AG04450 (cell line): Measurements from ENCODE around the gene TRPM3. TPM values are rescaled to one million over a fixed set of nuclear protein-coding genes. Genes with fewer than 3 reads are reported as not detected.

Source experiments
- CTCF ChIA-PET: fragments of 300-600, 350-600 bp; formaldehyde crosslinking; extraction: SDS; loops from one replicate; lab custom pipeline; 2022; ENCODE audit warnings: antibody characterized with exemption, inconsistent platforms; lab: Charles Lee
- POLR2A ChIA-PET: fragments of 350-600 bp; formaldehyde crosslinking; extraction: SDS; loops from one replicate; lab custom pipeline; 2021; ENCODE audit warnings: antibody characterized with exemption, inconsistent platforms; lab: Yijun Ruan, JAX
- DNase-seq: peaks from one replicate; pipeline ENCODE4 v3.0.0-alpha.2; 2011; ENCODE audit warnings: low read depth, low spot score
- H3K27ac ChIP-seq: one replicate; pipeline ENCODE4 v1.5.1; 2012; ENCODE audit warnings: low read depth, low read length, control low read depth
- H3K27me3 ChIP-seq: one replicate; pipeline ENCODE4 v1.6.0; 2012; ENCODE audit warnings: low read length; ENCODE audit not compliant: control insufficient read depth, insufficient read depth
- H3K4me3 ChIP-seq: 2 replicates; pipeline ENCODE4 v1.5.1; 2011; ENCODE audit warnings: mild to moderate bottlenecking, low read depth, low read length, control low read depth
- H3K9me3 ChIP-seq: 2 replicates; pipeline ENCODE4 v1.5.1; 2012; ENCODE audit warnings: low read length; ENCODE audit not compliant: control insufficient read depth, insufficient read depth
- polyA plus RNA-seq: library from polyadenylated mRNA; depleted of rRNA; stranded (reverse); fragments of >200 nt; gene quantifications from 2 replicates; pipeline ENCODE4 v1.2.3, GENCODE V29; 2011
- TF ChIP-seq, protein P1 (sequence below): IDR thresholded peaks from 2 replicates; pipeline ENCODE4 v1.5.1; 2011; ENCODE audit warnings: low read depth, low read length, control low read depth, inconsistent platforms

The TRPM3 gene
- polyA plus RNA-seq, 1 experiment, result 0.01 TPM

DNA sequence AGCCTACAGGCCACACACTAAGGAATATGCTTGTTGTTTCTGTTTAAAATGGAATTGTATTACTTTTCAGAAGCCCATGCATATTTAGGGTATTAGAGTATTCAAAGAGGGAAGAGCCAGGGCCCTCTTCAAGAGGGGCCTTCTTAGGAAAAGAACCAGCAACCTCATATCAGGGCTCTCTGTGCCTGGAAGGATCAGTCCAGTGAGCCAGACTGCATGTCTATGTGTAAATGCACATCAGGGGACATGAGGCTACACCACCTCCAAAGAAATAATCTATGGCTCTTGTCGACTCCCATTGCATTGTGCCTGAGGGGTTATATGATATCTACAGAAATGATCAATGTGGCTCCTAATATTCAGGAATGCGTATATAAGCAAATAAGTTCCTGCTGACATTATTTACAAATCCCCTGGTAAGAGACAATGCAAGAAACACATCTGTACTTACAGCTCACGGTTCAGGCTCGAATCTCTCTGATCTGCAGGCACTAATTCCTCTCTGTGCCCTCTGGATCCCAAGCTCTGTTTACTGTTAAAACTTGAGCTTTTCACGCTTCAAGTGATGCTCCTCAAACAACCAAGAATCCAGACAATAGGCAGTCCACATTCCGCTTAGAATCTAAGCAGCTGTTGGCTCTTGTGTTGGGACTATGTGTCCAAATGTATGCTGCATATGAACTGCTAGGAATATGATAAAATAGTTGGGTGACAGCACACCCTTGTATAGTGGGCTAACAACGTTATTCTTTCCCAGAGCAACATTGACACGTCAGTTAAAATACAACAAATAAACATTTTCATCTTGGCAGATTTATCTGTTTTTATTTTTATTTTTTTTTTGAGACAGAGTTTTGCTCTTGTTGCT, 556.7 kb downstream of the TRPM3 start:
- Histone ChIP-seq H3K27me3 (no peaks in the 10 kb centered on the region), H3K9me3 (no peaks in the 10 kb centered on the region), H3K27ac (no peak overlapping the region), H3K4me3 (no peak overlapping the region)
- ChIA-PET POLR2A (interaction anchor here (0.6 kb wide), 1 partner anchor 25 kb away, joined by 9 read pairs; no protein-coding TSS in a partner anchor), CTCF (interaction anchor here (2.2 kb wide), 1 partner anchor 224 kb away, joined by 6 read pairs; no protein-coding TSS in a partner anchor)
- TF ChIP-seq, protein P1, sequence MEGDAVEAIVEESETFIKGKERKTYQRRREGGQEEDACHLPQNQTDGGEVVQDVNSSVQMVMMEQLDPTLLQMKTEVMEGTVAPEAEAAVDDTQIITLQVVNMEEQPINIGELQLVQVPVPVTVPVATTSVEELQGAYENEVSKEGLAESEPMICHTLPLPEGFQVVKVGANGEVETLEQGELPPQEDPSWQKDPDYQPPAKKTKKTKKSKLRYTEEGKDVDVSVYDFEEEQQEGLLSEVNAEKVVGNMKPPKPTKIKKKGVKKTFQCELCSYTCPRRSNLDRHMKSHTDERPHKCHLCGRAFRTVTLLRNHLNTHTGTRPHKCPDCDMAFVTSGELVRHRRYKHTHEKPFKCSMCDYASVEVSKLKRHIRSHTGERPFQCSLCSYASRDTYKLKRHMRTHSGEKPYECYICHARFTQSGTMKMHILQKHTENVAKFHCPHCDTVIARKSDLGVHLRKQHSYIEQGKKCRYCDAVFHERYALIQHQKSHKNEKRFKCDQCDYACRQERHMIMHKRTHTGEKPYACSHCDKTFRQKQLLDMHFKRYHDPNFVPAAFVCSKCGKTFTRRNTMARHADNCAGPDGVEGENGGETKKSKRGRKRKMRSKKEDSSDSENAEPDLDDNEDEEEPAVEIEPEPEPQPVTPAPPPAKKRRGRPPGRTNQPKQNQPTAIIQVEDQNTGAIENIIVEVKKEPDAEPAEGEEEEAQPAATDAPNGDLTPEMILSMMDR, result no peak
- DNase-seq, result no peak

DNA sequence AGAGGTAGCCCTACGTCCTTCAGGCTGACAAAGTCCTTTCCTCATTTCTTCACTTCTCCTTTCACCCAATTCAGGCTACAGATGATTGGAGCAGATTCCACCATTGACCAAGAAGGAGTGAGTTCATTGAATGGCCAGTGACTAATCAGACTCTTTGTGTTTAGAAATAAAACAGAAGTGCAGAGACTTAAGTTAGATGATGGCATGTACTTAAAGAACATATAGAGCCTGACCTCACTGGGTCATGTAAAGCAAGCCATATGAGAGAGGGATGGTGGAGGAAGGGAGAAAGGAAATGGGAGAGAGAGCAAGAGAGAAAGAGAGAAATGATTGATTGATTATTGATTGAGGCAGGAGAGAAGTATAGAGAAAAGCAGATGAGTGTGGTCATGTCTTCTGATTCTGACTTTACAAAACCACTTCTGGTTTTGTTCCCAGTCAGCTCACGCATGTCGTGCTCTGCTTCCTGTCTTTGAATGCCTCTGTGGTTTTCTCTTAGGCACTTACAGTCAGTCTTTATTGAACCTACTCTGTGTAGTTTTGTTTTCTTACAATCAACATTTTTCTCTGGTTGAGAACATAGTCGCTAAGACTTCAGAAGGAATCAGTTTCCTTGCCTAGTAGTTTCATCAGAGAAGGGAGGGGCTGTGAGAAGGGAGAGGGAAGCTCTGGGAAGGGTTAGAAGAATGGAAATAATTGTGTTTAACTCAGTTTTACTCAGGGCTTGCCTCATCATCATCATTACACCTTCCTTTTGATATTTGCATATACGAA, 557.8 kb downstream of the TRPM3 start:
- CTCF ChIA-PET, result interaction anchor here (1.1 kb wide), 1 partner anchor 39 kb away, joined by 3 read pairs; no protein-coding TSS in a partner anchor
- Histone ChIP-seq H3K9me3 (no peaks in the 10 kb centered on the region), H3K4me3 (no peak overlapping the region), H3K27me3 (no peaks in the 10 kb centered on the region), H3K27ac (peak overlapping the region; percentile 55)
- POLR2A ChIA-PET, result interaction anchor here (1.0 kb wide), 1 partner anchor 145 kb away, joined by 3 read pairs; no protein-coding TSS in a partner anchor
- no peak for DNase-seq
- TF ChIP-seq, protein P1, result no peak

DNA sequence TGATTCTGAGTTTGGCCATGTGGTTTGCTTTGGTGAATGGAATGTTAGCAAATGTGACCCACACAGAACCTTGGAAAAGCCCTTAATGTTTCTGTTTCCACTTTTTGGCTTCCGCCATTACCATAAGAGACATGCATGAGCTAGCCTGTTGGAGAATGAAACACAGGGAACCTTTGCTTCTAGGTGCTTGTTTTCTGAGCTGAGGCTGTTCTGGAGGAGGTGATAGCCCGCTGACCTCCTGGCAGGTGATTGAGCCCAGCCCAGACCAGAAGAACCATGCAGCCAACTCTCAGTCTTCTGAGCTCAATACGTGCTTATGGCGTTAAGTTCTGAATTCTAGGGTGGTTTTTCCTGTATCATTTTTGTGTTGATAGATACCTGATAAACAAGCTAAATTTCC, 558.4 kb downstream of the TRPM3 start:
- Histone ChIP-seq H3K27ac (no peak overlapping the region), H3K27me3 (no peaks in the 10 kb centered on the region), H3K4me3 (no peak overlapping the region), H3K9me3 (no peaks in the 10 kb centered on the region)
- ChIA-PET CTCF (interaction anchor here (0.5 to 1.1 kb wide), 2 partner anchors 40 to 307 kb away, joined by 3 read pairs; no protein-coding TSS in a partner anchor), POLR2A (interaction anchor here (1.0 kb wide), 1 partner anchor 144 kb away, joined by 3 read pairs; no protein-coding TSS in a partner anchor)
- TF ChIP-seq, protein P1, result no peak
- DNase-seq, result no peak

DNA sequence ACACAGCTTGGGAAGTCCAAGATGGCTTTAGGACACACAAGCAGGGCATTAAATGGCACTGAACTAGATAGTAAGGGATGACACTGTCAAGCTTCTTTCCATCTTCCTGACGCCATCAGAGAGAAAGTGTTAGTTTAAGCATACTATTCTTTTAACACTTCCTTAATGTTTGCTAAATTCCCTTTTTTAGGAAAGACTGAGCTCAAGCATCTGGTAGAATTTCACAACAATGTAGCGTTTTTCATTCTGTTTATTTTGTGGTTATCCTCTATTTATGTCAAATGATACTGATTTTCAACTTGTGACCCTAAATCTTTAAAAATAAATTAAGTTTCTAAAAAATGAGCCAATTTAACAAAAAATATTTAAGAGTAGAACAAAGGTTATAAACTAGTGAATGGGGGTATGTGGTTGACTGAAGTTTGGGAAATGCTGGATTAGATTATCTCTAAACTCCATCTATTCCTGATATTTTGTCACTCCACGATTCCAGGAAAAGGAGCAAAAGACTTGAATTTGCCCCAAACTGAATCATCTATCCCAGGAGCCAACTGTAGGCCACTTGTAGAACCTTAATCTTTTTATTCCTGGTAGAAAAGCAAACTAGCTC, 559.5 kb downstream of the TRPM3 start:
- POLR2A ChIA-PET, result interaction anchor here (0.9 to 1.3 kb wide), 3 partner anchors 22 to 143 kb away, joined by 3 to 7 read pairs (median 4); no protein-coding TSS in a partner anchor

More for the DNA sequence above, 559.5 kb downstream of the TRPM3 start:
- CTCF ChIA-PET, result interaction anchor here (0.6 to 1.4 kb wide), 3 partner anchors 9 to 74 kb away, joined by 3 to 7 read pairs (median 5); no protein-coding TSS in a partner anchor
- Histone ChIP-seq H3K27me3 (no peaks in the 10 kb centered on the region), H3K4me3 (no peak overlapping the region), H3K9me3 (no peaks in the 10 kb centered on the region), H3K27ac (peak overlapping the region; percentile 25)
- TF ChIP-seq, protein P1, result no peak
- DNase-seq, result no peak
